ENCODE data around the gene SPINK6. TPM values are rescaled to one million over a fixed set of nuclear protein-coding genes. Genes with fewer than 3 reads are reported as not detected.

SPINK6 gene
- total and polyA plus RNA-seq, 10 donors: not detected

DNA sequence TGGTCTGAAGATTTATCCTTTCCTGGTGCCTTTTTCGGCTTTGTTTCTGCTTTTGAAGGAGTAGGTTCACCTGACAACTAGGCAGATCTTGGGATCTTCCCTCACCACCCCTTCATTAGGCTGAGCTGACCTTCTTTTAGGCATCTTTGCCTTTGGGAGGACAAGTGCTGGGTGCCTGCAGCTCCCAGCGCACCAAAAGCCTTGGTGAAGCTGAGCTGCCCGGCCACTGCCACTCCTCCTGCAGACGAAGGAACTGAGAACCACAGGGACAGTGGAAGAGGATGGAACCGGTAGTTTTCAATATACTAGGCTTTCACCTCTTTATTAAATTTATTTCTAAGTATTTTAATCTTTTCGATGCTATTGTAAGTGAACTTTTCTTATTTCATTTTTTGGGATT lies 18.7 kb downstream of the SPINK6 start:
- intact Hi-C loops (cut with DNase I; ENCODE audit: low total_unique reads): no loop called here
- H3K4me1 ChIP-seq: no peaks in the 10 kb centered on the region
- H3K36me3 ChIP-seq: no peaks in the 10 kb centered on the region
- peaks cover 0 to 5% (median 0%) of the 10 kb centered on the region in 8 donors for H3K9me3 ChIP-seq
- TF ChIP-seq POLR2AphosphoS5 (IDR thresholded peaks at IDR 0.05) (no peak), POLR2A (IDR thresholded peaks at IDR 0.05) (no peak)
- TF ChIP-seq, protein P1, sequence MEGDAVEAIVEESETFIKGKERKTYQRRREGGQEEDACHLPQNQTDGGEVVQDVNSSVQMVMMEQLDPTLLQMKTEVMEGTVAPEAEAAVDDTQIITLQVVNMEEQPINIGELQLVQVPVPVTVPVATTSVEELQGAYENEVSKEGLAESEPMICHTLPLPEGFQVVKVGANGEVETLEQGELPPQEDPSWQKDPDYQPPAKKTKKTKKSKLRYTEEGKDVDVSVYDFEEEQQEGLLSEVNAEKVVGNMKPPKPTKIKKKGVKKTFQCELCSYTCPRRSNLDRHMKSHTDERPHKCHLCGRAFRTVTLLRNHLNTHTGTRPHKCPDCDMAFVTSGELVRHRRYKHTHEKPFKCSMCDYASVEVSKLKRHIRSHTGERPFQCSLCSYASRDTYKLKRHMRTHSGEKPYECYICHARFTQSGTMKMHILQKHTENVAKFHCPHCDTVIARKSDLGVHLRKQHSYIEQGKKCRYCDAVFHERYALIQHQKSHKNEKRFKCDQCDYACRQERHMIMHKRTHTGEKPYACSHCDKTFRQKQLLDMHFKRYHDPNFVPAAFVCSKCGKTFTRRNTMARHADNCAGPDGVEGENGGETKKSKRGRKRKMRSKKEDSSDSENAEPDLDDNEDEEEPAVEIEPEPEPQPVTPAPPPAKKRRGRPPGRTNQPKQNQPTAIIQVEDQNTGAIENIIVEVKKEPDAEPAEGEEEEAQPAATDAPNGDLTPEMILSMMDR (IDR thresholded peaks at IDR 0.05 in 8 of 11, conservative IDR thresholded peaks at IDR 0.05 in 3 of 11): no peak
- WGBS, 5 donors: 73 to 85% (median 79%) methylated on average over 6 of the region's 6 CpGs
- peaks cover 0 to 3% (median 0%) of the 10 kb centered on the region in 7 donors for H3K27me3 ChIP-seq (replicated peaks in 1 of 7)
- H3K27ac ChIP-seq: no peak overlapping the region
- H3K4me3 ChIP-seq: no peak overlapping the region
- no peak for DNase-seq

DNA sequence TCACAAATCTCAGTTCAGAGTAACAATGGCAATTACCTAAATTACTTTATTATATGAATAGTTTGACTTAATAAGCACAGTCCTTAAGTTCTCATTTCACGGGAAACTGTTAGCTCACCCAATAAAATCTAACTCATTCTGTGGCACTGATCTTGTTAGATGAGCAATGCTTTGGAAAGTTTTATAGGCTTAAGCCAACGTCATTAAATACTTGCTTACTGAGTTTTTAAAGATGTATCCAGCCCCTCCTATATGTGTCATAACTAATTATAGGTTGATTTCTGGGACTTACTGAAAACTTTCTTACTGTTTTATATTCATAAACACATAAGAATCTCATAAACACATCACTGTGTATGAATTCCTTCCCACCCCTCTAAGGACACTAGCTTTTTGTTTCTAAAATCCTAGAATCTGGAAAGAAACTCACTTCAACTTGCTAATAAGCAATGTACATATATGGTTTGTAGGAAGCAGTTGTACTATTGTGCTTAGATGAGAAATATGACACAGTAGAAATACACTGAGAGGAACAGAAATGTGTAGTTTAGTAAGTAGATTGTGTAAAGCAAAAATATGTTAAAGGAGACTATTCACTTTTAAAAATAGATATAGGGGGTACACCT lies 21.4 kb downstream of the SPINK6 start:
- WGBS, 5 donors: 63 to 86% (median 73%) methylated on average over 2 of the region's 2 CpGs
- H3K4me1 ChIP-seq: no peaks in the 10 kb centered on the region
- H3K27me3 ChIP-seq (replicated peaks in 1 of 7): peaks cover 0 to 4% (median 0%) of the 10 kb centered on the region in 7 donors
- intact Hi-C loops (cut with DNase I; ENCODE audit: low total_unique reads): no loop called here
- TF ChIP-seq POLR2AphosphoS5 (IDR thresholded peaks at IDR 0.05): no peak
- TF ChIP-seq, protein P1 (IDR thresholded peaks at IDR 0.05 in 8 of 11, conservative IDR thresholded peaks at IDR 0.05 in 3 of 11): no peak
- no peak for TF ChIP-seq POLR2A (IDR thresholded peaks at IDR 0.05)
- no peaks in the 10 kb centered on the region for H3K9me3 ChIP-seq
- no peak overlapping the region for H3K27ac ChIP-seq
- no peaks in the 10 kb centered on the region for H3K36me3 ChIP-seq
- no peak overlapping the region for H3K4me3 ChIP-seq
- no peak for DNase-seq

DNA sequence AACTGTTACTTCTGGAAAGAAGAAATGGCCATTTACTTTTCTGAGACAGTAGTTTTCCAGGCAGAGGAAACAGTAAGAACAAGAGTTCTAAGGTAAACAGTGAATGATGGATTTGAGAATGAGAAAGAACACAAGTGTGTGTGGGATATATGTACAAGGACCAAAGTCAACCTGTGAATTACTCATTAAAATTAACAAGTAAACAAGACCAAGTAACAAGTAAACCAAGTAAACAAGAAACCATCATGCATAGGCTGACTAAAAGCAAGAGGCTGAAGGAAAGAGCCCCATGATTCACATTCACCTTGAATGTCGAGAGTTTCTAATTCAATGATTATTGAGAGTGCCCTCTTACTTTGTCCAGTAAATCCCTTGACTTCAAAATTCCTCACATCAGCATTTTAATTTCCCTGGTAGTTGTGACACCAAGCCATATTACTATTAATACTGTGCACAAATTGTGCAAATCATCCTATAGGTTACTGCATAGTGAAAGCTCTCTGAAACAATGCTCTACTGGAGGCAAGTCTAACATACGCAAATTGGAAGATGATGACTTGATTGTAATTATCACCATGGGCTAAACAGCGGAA lies 25.6 kb downstream of the SPINK6 start:
- TF ChIP-seq, protein P1 (IDR thresholded peaks at IDR 0.05 in 8 of 11, conservative IDR thresholded peaks at IDR 0.05 in 3 of 11): no peak
- TF ChIP-seq POLR2AphosphoS5 (IDR thresholded peaks at IDR 0.05) (no peak), POLR2A (IDR thresholded peaks at IDR 0.05) (no peak)
- Histone ChIP-seq H3K9me3 (no peaks in the 10 kb centered on the region), H3K27me3 (replicated peaks in 1 of 7) (peaks cover 0 to 4% (median 0%) of the 10 kb centered on the region in 7 donors), H3K36me3 (no peaks in the 10 kb centered on the region), H3K4me3 (no peak overlapping the region), H3K4me1 (no peaks in the 10 kb centered on the region), H3K27ac (no peak overlapping the region)
- no peak for DNase-seq
- intact Hi-C loops (cut with DNase I; ENCODE audit: low total_unique reads): no loop called here
- WGBS, 5 donors: 81 to 92% (median 87%) methylated on average over 3 of the region's 3 CpGs

DNA sequence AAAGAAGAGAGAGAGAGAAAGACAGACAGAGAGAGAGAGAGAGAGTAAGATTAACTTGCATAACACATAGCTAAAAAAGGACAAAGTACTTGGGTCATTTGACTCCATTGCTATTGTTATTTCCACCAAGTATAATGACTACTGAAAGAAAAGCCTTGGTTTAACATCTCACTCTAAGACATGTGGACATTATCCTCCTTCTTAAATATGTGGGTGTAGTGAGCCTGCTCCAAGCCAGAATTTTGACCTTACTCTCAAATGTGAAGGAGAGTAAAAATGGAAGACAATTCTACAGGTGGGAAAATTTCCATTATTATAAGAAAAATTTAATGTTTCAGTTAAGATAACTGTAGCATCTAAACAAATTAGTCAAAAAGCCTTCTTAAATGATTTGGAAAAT lies 27.0 kb downstream of the SPINK6 start:
- no peaks in the 10 kb centered on the region for H3K36me3 ChIP-seq
- peaks cover 0 to 4% (median 0%) of the 10 kb centered on the region in 7 donors for H3K27me3 ChIP-seq (replicated peaks in 1 of 7)
- no peak for DNase-seq
- intact Hi-C loops (cut with DNase I; ENCODE audit: low total_unique reads): no loop called here
- H3K4me3 ChIP-seq: no peak overlapping the region
- TF ChIP-seq, protein P1 (IDR thresholded peaks at IDR 0.05 in 8 of 11, conservative IDR thresholded peaks at IDR 0.05 in 3 of 11): no peak
- no peak for TF ChIP-seq POLR2A (IDR thresholded peaks at IDR 0.05)
- TF ChIP-seq POLR2AphosphoS5 (IDR thresholded peaks at IDR 0.05): no peak
- no peak overlapping the region for H3K27ac ChIP-seq
- H3K9me3 ChIP-seq: no peaks in the 10 kb centered on the region
- H3K4me1 ChIP-seq: no peaks in the 10 kb centered on the region
